GM21526 (cell line): ENCODE measurements around the gene ADH5.
"Not testable (repeated sequence)": the region's sequence is repeated elsewhere in the genome, so short reads cannot be mapped to it uniquely, and the experiment has no call there.

Experiments used
- ATAC-seq: cut with Tn5 transposase; IDR thresholded peaks from one replicate; pipeline ENCODE4 v1.9.1; 2021; ENCODE audit warnings: moderate library complexity; ENCODE audit not compliant: unreplicated experiment, low FRiP score

ADH5 gene

DNA sequence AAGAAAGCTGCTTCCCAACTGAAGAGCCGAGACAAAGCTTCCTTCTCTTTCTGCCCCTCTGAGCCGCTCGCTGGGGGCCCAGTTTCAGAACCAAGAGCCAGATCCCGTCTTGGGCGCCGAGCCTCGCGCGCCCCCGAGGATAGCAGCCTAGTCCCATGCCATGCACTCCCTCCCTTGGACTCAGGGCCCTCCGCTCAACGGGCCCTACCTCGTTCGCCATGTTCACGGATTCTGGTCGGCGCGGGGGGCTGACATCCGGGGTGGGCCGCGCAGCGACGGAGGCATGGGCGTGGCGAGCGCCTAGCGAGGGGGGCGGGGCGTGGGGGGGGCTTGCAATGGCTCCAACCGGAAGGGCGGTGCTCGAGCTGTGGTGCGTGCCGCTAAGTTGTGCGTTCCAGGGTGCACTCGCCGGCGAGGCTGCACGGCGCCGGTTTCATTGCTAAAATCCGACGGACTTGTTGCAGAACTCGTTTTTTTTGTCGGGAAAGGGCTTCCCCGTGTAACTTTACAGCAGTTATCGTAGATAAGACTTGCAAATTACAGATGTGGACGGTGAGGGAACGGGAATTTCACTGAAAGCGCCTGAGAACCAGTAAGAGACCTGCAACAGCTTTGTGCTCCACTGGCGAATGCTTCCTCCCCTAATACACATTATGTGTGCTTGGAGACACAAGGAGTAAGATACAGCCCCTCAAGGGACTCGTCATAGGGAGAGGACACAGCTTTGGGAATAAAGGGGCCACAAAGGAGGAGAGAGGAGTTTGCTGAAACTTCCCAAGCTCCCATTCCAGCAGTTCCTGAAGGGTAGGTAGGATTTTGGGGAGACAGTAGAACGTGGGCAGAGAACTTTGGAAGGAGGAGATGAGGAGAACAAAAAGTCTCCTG, at the start of gene ADH5:
Gene ADH5 (minus strand): TSS at position 308 of the 885 bp plus-strand sequence. CDS start 88 bp downstream, at position 220.
- ATAC-seq, result peak; percentile 95

DNA sequence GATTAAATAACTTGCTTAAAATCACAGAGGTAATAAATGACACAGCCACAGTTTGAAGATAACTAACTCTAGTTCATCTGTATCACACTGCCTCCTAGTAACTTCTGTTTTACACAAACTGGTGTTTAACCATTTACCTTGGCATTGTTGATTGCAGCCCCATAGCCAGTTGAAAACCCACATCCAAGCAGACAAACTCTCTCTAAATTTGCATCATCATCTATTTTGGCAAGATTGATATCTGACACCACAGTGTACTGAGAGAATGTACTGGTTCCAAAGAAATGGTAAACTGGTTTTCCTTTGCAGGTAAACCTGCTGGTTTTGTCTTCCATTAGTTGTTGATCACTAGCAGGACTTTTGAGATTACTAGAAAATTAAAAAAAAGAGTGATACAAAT, 47.7 kb upstream of the ADH5 start:
- ATAC-seq, result no peak

DNA sequence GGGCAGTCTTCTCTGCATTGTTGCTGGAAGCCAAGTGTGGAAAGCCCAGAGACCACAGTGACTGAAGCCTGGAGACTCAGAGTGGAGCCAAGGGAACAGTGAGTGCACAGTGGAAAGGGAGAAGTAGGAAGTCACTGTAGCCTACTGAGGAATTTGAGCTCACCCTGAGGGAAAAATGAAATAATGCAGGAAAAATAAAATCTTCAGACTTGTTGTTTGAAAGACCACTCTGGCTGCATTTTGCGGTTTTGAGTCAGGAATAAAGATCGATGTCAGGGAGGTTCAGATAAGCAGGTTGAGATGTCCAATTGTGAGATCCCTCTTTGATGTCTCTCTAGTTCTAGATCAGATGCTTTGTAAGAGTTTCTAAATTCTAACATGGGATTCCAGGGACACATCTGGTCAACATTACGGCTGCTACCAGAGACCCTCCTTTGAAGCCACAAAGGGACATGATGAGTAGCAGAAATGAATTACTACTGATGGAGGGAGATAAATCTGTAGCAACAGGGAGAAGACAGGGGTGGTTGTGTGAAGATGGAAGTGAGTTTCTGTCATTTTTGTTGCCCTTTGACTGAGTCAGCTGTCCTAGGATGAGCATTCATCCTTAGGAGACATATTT, 47.1 kb upstream of the ADH5 start:
- ATAC-seq, result no peak

DNA sequence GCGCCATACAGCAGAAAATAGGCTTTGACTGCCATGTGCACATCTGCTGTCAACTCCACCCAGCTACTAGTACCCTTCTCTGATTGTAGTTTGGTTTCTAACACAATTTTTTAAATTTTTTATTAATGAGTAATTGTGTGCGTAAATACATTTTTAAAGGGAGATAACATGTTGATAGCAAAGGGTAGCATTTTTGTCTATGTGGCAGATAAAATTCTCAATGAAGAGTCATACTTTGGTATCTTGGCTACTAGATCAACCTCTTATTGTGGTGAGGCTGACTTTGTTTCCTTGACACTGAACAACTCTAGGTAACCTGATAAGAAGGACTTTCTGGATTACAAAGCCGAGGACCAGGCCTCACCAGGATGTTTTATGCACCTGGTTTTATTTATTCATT, 46.0 kb upstream of the ADH5 start:
- ATAC-seq, result no peak

DNA sequence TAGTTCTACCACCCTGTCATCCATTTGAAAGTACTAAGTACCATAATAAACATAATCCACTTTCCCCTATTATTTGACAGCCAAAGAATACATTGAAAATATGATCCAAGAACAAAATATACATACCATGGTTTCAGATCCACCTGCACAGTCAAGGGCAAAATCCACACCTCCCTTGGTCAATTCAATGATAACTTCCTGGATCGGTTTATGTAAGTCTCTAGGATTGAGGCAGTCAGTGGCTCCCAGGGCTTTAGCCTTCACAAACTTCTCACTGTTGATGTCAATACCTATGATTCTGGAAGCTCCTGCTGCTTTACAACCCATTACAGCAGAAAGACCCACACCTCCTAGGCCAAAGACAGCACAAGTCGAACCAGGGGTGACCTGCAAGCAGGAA, 42.8 kb upstream of the ADH5 start:
- ATAC-seq, result no peak

DNA sequence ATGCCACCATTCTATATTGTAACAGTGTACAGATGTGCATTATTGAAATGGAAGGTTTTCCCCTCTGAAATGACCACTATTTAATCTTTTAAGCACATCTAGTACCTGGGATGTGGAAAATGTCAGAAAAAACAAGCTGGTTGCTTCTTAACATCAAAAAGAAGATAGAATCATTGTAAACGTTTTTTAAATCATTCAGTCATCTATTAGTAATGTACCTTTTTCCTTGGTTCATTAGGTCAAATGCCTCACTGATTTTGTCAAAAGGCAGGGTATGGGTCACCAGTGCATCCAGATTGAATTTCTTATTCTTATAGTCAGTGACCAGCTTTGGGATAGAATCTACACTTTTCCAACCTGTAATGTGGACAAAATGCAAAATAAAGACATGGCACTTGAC, 37.8 kb upstream of the ADH5 start:
- ATAC-seq, result no peak

DNA sequence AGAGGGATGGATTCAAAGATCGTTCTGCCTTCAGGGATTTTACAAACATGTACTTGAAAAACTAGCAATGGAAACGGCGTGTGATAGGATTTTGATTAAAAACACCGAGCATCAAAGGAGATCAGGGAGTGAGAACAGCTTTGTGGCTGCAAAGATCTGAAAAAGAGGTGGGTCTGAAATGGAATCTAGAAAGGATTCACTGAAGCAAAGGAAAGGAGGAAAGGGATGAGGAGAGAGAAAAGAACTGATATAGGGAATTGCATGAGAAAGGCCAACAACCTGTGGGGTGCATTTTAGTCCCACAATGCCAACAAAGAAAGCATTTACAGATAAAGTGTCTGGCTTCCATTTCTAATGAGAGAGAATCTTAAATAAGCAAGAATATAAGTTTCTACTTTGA, 32.4 kb upstream of the ADH5 start:
- ATAC-seq, result no peak

DNA sequence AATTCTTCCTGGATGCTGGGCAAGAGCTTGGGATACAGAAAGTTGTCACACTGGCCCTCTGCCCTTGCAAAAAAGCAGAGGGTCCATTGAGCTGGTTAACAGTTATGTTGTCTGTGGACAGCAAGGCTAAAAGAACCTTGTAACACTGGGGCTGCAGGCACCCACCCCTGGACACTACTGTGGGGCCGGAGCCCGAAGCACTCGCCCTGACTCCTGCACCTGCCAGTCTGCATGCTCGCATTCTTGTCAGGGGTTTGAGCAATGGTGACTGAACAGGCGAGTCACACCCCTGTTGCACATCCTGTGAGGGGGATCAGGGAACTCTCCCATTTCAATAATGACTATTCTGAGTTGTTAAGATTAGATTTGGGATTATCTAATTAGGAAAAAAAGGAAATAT, 31.9 kb upstream of the ADH5 start:
- no peak for ATAC-seq

DNA sequence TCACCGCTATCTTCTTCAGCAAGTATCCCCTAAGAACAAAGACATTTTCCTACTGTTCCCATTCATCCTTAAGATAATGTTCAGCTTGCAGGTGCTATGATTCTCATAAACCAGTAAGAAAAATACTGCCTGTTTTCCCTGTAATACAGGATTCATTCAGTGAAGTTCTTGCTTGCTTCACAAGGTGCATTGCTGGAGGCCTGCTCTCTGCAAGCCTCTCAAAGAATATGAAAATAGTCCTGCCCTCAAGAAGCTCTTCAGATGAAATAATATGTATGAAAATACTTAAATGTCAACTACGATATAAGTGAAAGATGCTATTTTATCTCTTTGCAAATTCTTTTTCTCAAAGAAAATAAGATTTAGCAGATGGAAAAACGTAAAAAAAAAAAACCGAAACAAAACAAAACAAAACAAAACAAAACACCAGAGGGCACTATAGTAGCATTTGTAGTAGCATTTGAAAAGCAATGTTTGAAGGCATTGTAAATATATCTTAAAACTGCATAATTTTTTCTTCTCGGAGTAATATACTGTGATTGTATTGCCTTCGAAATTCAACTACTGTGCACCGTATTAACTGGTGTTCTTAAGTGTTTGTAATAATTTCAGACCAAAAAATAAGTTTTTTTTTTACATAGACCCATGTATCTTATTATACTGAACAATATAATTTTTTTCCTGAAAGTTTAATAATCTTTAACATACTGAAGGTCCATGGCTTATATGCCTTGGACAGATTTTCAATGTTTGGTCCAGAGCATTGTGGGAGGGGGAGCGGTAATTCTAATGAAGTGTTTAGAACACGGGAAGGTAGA, 29.5 kb upstream of the ADH5 start:
- no peak for ATAC-seq

DNA sequence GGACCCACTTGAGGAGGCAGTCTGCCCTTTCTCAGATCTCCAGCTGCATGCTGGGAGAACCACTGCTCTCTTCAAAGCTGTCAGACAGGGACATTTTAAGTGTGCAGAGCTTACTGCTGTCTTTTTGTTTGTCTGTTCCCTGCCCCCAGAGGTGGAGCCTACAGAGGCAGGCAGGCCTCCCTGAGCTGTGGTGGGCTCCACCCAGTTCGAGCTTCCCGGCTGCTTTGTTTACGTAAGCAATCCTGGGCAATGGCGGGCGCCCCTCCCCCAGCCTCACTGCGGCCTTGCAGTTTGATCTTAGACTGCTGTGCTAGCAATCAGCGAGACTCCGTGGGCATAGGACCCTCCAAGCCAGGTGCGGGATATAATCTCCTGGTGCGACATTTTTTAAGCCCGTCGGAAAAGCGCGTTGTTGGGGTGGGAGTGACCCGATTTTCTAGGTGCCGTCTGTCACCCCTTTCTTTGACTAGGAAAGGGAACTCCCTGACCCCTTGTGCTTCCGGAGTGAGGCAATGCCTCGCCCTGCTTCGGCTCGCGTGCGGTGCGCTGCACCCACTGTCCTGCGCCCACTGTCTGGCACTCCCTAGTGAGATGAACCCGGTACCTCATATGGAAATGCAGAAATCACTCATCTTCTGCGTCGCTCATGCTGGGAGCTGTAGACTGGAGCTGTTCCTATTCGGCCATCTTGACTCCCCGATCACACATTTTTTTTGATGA, 28.7 kb upstream of the ADH5 start:
- ATAC-seq, result not testable (repeated sequence)

DNA sequence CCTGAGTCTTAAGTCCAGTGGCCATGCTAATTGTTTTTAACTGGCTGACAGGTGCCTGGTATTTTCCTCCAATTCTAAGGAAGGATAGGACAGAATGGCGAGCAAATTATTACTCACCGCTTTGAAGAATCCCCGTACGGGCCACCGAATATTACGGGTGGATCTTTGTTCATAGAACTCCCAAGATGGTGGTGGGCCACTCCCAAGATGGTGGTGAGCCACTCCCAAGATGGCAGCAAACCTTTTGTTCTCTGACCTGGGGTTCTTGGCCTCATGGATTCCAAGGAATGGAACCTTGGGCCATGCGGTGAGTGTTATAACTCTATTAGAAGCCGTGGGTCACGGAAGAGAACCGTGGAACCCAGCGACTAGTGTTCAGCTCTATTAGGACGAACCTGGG, 20.7 kb upstream of the ADH5 start:
- not testable (repeated sequence) for ATAC-seq

DNA sequence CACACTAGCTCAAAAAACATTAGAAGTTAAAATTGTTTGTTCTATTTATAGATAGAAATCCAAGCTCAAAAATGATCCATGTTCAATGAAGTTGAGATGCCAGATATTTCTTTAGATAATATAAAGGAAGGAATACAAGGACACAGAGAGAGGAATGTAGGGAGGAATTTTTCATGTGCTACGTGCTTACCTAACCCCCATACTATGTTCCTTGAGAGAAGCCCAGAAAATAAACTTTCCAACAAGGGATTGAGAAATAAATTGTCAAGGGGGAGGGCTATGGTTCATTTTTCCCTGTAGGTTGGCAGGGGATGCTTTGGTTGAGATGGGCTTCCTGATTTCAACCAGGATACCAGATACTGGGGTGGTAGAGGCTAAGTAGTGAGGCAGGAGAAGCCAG, 15.6 kb upstream of the ADH5 start:
- no peak for ATAC-seq

DNA sequence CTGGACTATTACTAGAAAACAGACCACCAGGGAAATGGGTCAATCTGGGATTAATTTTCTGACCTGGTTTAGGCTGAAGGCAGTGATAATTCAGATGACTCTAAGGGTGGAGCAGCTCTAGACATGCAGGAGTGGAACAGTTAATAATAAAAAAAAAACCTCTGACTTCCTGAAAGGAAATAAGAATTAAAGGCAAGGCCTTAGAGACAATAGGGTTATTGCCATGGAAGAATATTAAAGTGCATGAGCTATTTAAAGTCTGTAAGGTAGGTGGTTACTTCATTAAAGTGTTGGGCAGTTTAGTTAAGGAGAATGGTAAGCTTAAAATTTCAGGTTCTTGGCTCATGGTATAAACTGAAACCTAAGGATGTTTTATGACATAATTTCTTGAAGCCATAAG, 14.6 kb upstream of the ADH5 start:
- ATAC-seq, result no peak

DNA sequence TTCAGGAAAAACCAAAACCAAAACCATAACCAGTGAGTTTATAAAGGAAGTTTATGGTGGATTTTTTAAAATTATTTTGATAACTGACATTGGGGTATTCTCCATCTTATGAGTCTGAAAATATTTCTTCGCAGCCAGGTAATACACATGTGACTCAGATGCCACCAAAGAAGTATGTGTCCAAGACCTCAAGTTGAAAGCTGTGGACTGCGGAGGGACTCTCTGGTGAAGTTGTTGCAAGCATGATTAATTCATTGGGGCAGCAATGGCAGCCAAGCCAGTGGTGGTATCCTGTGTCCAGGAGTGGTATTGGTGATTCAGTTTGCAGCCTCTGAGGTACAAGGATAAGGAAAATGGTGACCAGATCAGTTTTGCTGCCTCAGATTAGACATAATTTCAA, 14.0 kb upstream of the ADH5 start:
- ATAC-seq, result no peak

DNA sequence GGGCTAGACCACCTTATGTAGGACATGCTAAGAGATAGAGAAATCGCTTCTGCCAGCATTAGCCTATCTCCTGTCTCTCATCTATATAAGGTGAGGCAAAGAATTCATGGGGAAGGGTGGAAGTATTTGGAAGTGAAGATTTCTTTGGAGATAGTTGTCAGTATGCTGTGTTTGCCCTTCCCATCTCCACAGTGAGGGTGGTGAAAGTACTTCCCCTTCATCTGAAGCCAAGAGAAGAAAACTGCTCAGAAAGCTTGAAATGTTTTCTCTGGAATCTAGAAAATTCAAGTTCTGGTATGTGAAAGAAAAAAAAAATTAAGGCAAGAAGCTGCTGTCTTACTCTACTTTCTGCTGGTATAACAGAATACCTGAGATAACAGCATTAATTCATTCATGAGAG, 12.3 kb upstream of the ADH5 start:
- ATAC-seq, result no peak

DNA sequence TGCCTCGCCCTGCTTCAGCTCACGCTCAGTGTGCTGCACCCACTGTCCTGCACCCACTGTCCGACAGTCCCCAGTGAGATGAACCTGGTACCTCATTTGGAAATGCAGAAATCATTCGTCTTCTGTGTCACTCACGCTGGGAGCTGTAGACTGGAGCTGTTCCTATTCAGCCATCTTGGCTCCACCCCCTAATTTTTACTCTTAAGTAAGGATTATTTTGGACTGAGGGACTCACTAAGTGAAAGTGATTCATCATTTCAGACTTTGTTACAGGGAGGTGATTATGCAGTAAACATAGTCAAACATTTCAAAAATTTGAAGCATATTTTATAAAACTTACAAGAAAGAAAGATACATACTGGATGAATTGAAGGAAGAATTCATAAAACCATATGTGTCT, 11.2 kb upstream of the ADH5 start:
- not testable (repeated sequence) for ATAC-seq

DNA sequence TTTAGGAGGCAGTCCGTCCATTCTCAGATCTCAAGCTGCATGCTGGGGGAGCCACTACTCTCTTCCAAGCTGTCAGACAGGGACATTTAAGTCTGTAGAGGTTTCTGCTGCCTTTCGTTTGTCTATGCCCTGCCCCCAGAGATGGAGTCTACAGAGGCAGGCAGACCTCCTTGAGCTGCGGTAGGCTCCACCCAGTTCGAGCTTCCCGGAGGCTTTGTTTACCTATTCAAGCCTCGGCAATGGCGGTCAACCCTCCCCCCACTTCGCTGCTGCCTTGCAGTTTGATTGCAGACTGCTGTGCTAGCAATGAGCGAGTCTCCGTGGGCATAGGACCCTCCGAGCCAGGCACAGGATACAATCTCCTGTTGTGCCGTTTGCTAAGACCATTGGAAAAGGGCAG, 10.7 kb upstream of the ADH5 start:
- ATAC-seq, result no peak

DNA sequence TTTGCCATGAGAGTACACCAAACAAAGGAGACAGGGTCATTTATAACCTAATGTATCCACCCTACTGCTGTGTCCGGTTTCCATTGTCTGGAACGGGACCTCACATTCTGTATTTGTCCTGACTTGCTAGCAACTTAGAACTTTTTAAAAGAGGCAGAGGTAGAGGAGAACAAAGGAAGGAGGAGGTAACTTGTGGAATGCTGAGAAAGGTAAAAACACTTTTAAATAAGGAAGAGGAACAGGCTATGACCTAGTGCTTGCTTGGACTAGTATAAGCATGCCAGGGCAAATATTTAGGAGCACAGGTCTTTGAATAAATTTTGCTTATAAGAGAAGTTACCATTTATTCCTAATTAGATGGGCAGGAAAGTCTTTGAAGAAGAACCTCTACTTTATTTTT, 3.3 kb upstream of the ADH5 start:
- not testable (repeated sequence) for ATAC-seq

DNA sequence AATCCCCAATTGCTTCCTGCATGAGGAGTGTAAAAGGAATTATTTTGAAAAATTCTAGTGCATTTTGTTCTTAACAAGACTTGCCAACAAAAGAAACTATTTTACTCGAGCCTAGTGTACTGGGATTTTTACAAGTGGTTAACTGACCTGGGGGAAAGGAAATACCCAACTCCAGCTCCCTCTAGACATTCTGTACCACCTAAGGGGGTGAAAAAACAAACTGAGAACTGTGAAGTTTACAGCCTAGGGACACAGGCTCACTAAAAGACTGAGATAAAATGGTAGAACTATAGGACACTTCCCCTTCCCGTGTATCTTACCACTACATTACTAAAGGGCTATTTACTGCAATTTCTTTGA, 2.6 kb upstream of the ADH5 start:
- ATAC-seq, result no peak

DNA sequence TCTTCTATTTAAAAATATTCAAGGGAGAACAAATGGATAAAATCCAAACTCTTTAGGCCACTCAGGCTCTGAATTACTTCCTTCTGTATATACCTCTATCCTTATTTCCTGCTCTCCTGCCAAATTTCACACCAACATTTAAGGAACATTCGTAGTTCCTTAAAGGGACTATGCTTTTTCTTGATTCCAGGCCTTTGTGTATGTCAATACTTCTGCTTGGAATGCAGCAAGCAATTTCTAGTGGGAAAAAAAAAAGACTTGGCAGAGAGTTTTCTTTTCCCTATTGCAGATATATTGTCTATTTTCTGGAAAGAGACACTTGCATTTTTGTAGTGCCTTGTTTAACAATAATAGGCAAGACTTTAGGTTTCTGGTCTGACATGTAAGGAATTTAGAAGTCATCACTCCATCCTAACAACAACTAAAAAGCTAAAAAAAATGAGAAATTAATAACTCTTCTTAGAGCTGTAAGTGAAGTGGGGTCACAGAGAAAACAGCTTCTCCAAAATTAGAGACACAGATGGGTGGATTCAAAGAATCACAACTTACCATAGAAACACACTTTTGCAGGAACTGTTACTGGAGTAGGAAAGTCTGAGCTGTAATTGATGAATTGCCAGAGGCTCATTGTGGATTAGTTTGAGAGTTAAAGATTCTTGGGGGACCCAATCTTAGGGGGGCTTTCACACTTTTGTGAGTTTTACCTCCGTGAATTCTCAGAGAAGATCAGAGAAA, 2.1 kb upstream of the ADH5 start:
- ATAC-seq, result no peak
